Measurements from ENCODE around the gene RCAN3.
"Not testable (repeated sequence)": the region's sequence is repeated elsewhere in the genome, so short reads cannot be mapped to it uniquely, and the experiment has no call there.

RCAN3 gene

GRCh38 chr1:24483441-24483840 is 19.2 kb upstream of the RCAN3 start:
- DNase-seq (ENCODE audit: low read depth in 2 of 2): no peak
- TF ChIP-seq CTCF (IDR thresholded peaks at IDR 0.05; ENCODE audit: low read depth, low read length): no peak

GRCh38 chr1:24484199-24484598 is 18.4 kb upstream of the RCAN3 start:
- no peak for DNase-seq (ENCODE audit: low read depth in 2 of 2)
- no peak overlapping the region for H3K4me3 ChIP-seq (replicated peaks in 1 of 2; ENCODE audit: low read depth in 2 of 2, low read length in 2 of 2)
- TF ChIP-seq CTCF (IDR thresholded peaks at IDR 0.05; ENCODE audit: low read depth, low read length): no peak

More at GRCh38 chr1:24483441-24483840, 19.2 kb upstream of the RCAN3 start:
- no peak overlapping the region for H3K4me3 ChIP-seq (replicated peaks in 1 of 2; ENCODE audit: low read depth in 2 of 2, low read length in 2 of 2)

- H3K4me3 ChIP-seq (replicated peaks in 1 of 2; ENCODE audit: low read depth in 2 of 2, low read length in 2 of 2): no peak overlapping the region
- DNase-seq (ENCODE audit: low read depth in 2 of 2): no peak
- no peak for TF ChIP-seq CTCF (IDR thresholded peaks at IDR 0.05; ENCODE audit: low read depth, low read length)
These were observed 16.1 kb upstream of the RCAN3 start for GRCh38 chr1:24486331-24487065.

GRCh38 chr1:24487455-24487854 is 15.2 kb upstream of the RCAN3 start:
- no peak for TF ChIP-seq CTCF (IDR thresholded peaks at IDR 0.05; ENCODE audit: low read depth, low read length)
- no peak for DNase-seq (ENCODE audit: low read depth in 2 of 2)
- no peak overlapping the region for H3K4me3 ChIP-seq (replicated peaks in 1 of 2; ENCODE audit: low read depth in 2 of 2, low read length in 2 of 2)

GRCh38 chr1:24488159-24488558 is 14.5 kb upstream of the RCAN3 start:
- H3K4me3 ChIP-seq (replicated peaks in 1 of 2; ENCODE audit: low read depth in 2 of 2, low read length in 2 of 2); DNase-seq (ENCODE audit: low read depth in 2 of 2): not testable (repeated sequence)

GRCh38 chr1:24489674-24490073 is 13.0 kb upstream of the RCAN3 start:
- TF ChIP-seq CTCF (IDR thresholded peaks at IDR 0.05; ENCODE audit: low read depth, low read length): no peak
- no peak for DNase-seq (ENCODE audit: low read depth in 2 of 2)
- H3K4me3 ChIP-seq (replicated peaks in 1 of 2; ENCODE audit: low read depth in 2 of 2, low read length in 2 of 2): no peak overlapping the region

GRCh38 chr1:24490101-24490781 is 12.4 kb upstream of the RCAN3 start:
- no peak overlapping the region for H3K4me3 ChIP-seq (replicated peaks in 1 of 2; ENCODE audit: low read depth in 2 of 2, low read length in 2 of 2)
- no peak for DNase-seq (ENCODE audit: low read depth in 2 of 2)
- no peak for TF ChIP-seq CTCF (IDR thresholded peaks at IDR 0.05; ENCODE audit: low read depth, low read length)

Data from cardiac fibroblast (primary cell).